Erythroblast (primary cell): Measurements from ENCODE around the gene DENND2A.

Experiments
- DNase-seq, 2 experiments: peaks; one replicate each; lab custom pipeline; 2025; lab: John Stamatoyannopoulos, UW
- GATA1 ChIP-seq: IDR thresholded peaks from 2 replicates; pipeline ENCODE4 v1.6.1; 2011; ENCODE audit warnings: low read depth, mild to moderate bottlenecking, control low read depth, low read length, moderate library complexity
- POLR2A ChIP-seq: IDR thresholded peaks from 2 replicates; pipeline ENCODE4 v1.6.1; 2011; ENCODE audit warnings: mild to moderate bottlenecking, low read length

DENND2A gene

GRCh38 chr7:140661124-140661523, 20.5 kb upstream of the DENND2A start:
- no peak for DNase-seq
- TF ChIP-seq POLR2A (no peak), GATA1 (no peak)

DNA sequence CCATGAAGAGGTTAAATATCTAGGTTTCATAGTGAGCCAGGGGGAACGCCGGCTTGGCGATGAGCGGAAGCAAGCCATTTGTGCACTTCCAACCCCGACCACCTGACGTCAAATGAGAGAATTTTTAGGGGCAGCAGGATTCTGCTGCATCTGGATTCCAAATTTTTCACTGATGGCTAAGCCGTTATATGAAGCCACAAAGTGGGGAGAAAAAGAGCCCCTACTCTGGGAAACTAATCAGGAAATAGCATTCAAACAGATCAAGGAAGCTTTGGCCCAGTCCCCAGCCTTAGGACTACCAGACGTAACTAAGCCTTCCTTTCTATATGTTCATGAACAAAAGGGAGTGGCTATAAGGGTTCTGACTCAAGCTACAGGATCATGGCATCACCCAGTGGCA, 19.2 kb upstream of the DENND2A start:
- DNase-seq = no peak

GRCh38 chr7:140657891-140658290, 17.3 kb upstream of the DENND2A start:
- no peak for DNase-seq
- TF ChIP-seq POLR2A (no peak), GATA1 (no peak)

More for the DNA sequence above, 19.2 kb upstream of the DENND2A start:
- no peak for TF ChIP-seq GATA1
- TF ChIP-seq POLR2A = no peak

GRCh38 chr7:140656548-140657515, 16.2 kb upstream of the DENND2A start:
- no peak for TF ChIP-seq GATA1
- no peak for TF ChIP-seq POLR2A
- DNase-seq = peak; percentile 29 to 37

DNA sequence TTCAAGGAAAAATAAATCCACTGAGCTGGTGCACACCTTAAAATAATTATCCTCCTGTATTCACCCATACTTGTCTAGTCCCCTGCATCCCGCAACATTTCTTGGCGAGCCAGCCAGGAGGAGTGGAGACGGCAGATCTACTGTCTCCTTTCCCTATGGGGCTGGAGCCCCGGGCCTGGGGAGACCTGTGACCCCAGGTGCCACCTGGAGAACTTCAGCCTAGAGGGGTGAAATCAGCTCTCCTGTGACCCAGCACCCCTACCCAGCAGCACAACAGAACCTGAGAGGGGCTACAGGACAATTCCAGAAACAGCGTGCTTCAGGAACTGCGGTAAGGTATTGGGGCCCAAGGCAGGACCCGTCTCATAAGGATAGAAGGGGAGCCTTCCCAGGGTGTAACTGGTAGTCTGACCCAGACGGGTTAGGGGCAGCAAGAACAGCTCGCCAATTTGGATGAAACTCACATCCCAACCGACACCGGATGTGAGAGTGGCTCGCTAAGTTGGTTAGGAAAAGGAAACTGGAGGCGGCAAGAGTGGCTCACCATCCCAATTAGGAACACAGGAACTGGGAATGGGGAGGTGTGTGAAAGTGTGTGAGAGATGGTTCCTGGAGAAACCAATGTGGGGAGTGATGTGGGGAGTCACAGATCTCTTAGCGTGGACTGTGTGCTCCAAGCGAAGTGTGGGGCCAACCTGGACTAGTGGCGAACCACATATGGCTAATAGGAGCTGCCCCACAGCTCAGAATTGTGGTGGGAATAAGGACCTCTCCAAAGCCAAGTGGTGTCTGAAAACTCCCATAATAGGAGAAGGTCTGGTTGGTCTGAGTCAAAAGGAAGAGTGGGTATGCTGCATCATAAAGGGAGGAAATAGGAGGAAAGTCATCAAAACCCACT, 15.1 kb upstream of the DENND2A start:
- TF ChIP-seq GATA1 = no peak
- no peak for TF ChIP-seq POLR2A

DNA sequence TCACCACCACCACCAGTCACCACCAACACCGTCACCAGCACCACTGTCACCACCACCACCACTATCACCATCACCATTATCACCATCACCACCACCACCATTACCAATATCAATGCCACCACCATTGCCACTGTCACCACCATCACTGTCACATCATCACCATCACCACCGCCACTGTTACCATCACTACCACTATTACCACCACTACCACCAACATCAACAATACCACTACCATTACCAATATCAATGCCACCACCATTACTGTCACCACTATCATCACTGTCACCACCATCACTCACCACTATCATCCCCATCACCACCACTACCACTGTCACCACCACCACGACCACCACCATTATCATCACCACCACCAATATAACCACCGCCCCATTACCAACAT, 14.0 kb upstream of the DENND2A start:
- no peak for DNase-seq
- TF ChIP-seq GATA1 = no peak
- no peak for TF ChIP-seq POLR2A

More for the DNA sequence above, 15.1 kb upstream of the DENND2A start:
- DNase-seq = no peak

DNA sequence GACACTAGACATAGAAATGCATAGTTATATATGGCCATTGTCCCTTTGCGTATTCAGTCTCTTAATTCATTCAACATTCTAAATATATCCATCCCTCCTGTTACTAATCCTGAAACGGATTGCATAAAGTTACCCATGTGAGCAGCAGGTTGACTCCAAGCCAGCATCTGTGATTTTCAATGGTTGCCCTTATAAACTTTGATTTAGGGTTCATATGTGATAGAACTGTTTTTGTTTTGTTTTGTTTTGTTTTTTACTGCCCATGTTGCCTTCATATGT, 13.4 kb upstream of the DENND2A start:
- TF ChIP-seq POLR2A = no peak
- no peak for TF ChIP-seq GATA1
- no peak for DNase-seq

DNA sequence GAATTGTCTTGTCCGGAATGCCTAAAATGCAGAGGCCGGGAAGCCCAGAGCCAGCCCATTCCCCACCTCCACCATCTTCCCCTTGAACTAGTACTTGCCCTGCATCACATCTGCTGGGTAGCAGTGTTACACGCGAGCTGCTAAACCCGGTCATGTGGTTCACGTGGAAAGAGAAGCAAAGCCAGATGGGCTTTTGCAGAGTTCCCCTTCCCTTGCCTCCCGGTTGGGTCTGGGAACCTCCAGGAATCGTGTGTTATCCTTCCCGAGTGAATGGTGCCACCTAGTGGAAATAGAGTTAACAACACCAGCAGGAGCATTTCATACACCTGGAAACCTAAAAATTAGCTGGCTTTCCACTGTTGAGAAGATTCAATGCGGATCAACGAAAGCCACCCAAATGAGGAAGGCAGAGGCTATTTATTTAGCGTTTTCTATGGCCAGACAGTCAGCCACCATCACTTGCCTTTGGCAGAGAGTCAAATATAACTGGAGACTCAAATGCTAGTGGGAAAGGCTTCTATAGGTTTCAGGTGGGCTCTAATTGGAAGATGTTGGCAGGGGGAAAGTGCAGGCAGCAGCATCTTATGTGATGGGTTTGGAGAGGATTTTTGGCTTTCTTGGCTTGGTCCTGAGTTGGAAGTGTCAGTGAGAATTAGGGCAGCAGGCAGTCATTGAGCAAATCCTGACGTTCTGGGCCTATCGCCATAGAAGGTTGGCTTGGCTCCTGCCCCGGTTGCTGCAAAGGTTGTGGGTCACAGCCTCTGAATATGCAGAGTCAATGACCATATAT, 12.9 kb upstream of the DENND2A start:
- peak; percentile 37 to 73 for DNase-seq
- TF ChIP-seq POLR2A (no peak), GATA1 (no peak)

- TF ChIP-seq GATA1 (no peak), POLR2A (no peak)
- DNase-seq = no peak
Observed at GRCh38 chr7:140650367-140650766, 9.8 kb upstream of the DENND2A start.

DNA sequence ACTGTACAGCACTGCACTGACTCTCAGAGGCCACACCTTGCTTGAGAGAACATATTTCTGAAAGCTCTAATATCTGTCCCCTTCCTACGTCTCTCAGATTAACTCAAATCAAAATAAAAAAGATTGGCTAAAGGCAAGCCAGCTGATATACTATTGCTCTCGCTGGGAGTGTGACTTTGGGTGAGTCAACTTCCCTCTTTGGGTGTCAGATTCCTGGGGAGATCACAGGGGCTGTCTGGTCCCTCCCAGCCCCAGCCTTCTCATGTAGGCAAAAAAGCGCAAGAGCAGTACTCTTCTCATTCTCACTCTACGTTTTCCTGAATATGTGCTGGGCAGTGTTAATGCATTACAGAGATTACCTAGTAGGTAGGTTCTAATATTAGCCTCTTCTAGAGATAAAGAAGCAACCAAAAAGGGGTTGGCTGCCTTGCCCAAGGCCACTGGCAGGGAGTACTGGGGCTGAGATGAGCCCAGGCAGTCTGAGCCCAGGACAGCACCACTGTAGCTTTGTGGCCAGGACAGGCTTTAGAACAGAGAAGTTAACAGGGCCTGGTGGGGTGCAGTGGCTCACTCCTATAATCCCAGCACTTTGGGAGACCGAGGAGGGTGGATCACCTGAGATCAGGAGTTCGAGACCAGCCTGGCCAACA, 9.1 kb upstream of the DENND2A start:
- TF ChIP-seq GATA1 (no peak), POLR2A (no peak)
- no peak for DNase-seq

- TF ChIP-seq POLR2A (no peak), GATA1 (no peak)
- DNase-seq = peak; percentile 43 to 52
Observed at GRCh38 chr7:140646931-140647647, 6.5 kb upstream of the DENND2A start.
